ENCODE data around the gene TMSB4X.
A peak's percentile ranks its signal among the peaks of the same experiment; 100 is the strongest.

Gene TMSB4X

GRCh38 chrX:12948495-12948894, 26.4 kb upstream of the TMSB4X start:
- Histone ChIP-seq H3K27ac (replicated peaks) (no peak overlapping the region), H3K4me3 (replicated peaks; ENCODE audit: insufficient read depth, low read length) (no peak overlapping the region), H3K27me3 (ENCODE audit: insufficient read depth, poor library complexity, severe bottlenecking) (no peaks in the 10 kb centered on the region)
- TF ChIP-seq SPI1 (IDR thresholded peaks at IDR 0.05; ENCODE audit: borderline replicate concordance, low read depth) (no peak), CTCF (IDR thresholded peaks at IDR 0.05; ENCODE audit: insufficient read depth, low read length) (no peak), POLR2AphosphoS5 (IDR thresholded peaks at IDR 0.05; ENCODE audit: low read depth) (no peak), REST (IDR thresholded peaks at IDR 0.05; ENCODE audit: insufficient replicate concordance, low read depth) (no peak), GABPA (IDR thresholded peaks at IDR 0.05; ENCODE audit: low read depth) (no peak)
- no peak for DNase-seq (ENCODE audit: low read depth in 1 of 2, low spot score in 1 of 2)

GRCh38 chrX:12949205-12949926, 25.5 kb upstream of the TMSB4X start:
- no peak for TF ChIP-seq POLR2AphosphoS5 (IDR thresholded peaks at IDR 0.05; ENCODE audit: low read depth)
- no peak for TF ChIP-seq SPI1 (IDR thresholded peaks at IDR 0.05; ENCODE audit: borderline replicate concordance, low read depth)
- no peak for TF ChIP-seq GABPA (IDR thresholded peaks at IDR 0.05; ENCODE audit: low read depth)
- TF ChIP-seq CTCF (IDR thresholded peaks at IDR 0.05; ENCODE audit: insufficient read depth, low read length) = no peak
- no peak for TF ChIP-seq REST (IDR thresholded peaks at IDR 0.05; ENCODE audit: insufficient replicate concordance, low read depth)
- no peak for DNase-seq (ENCODE audit: low read depth in 1 of 2, low spot score in 1 of 2)
- Histone ChIP-seq H3K4me3 (replicated peaks; ENCODE audit: insufficient read depth, low read length) (no peak overlapping the region), H3K27ac (replicated peaks) (peak overlapping the region; percentile 74), H3K27me3 (ENCODE audit: insufficient read depth, poor library complexity, severe bottlenecking) (no peaks in the 10 kb centered on the region)

- peak; percentile 87 to 88 for DNase-seq (ENCODE audit: low read depth in 1 of 2, low spot score in 1 of 2)
- peak overlapping the region; percentile 74 for H3K27ac ChIP-seq (replicated peaks)
These were observed 24.8 kb upstream of the TMSB4X start for GRCh38 chrX:12949927-12950656.

GRCh38 chrX:12950851-12951594, 23.9 kb upstream of the TMSB4X start:
- peak in 1 of 2 experiments; percentile 84 for DNase-seq (ENCODE audit: low read depth in 1 of 2, low spot score in 1 of 2)
- peak; percentile 49; the same call in 1 of the 2 replicates for TF ChIP-seq POLR2AphosphoS5 (IDR thresholded peaks at IDR 0.05; ENCODE audit: low read depth)
- TF ChIP-seq CTCF (IDR thresholded peaks at IDR 0.05; ENCODE audit: insufficient read depth, low read length) = peak; percentile 79
- no peak for TF ChIP-seq GABPA (IDR thresholded peaks at IDR 0.05; ENCODE audit: low read depth)
- peak; percentile 34; the same call in 1 of the 2 replicates for TF ChIP-seq SPI1 (IDR thresholded peaks at IDR 0.05; ENCODE audit: borderline replicate concordance, low read depth)
- Histone ChIP-seq H3K27me3 (ENCODE audit: insufficient read depth, poor library complexity, severe bottlenecking) (no peaks in the 10 kb centered on the region), H3K27ac (replicated peaks) (peak overlapping the region; percentile 74), H3K4me3 (replicated peaks; ENCODE audit: insufficient read depth, low read length) (peak overlapping the region; percentile 16)

More at GRCh38 chrX:12949927-12950656, 24.8 kb upstream of the TMSB4X start:
- H3K27me3 ChIP-seq (ENCODE audit: insufficient read depth, poor library complexity, severe bottlenecking) = no peaks in the 10 kb centered on the region
- peak overlapping the region; percentile 16 for H3K4me3 ChIP-seq (replicated peaks; ENCODE audit: insufficient read depth, low read length)
- 0 out of 2 replicates have a peak, but pooled peaks have one; percentile 9 for TF ChIP-seq POLR2AphosphoS5 (IDR thresholded peaks at IDR 0.05; ENCODE audit: low read depth)
- no peak for TF ChIP-seq SPI1 (IDR thresholded peaks at IDR 0.05; ENCODE audit: borderline replicate concordance, low read depth)
